ENCODE data around the gene PATL2. TPM values are rescaled to one million over a fixed set of nuclear protein-coding genes. Genes with fewer than 3 reads are reported as not detected.
"Not testable (repeated sequence)": the region's sequence is repeated elsewhere in the genome, so short reads cannot be mapped to it uniquely, and the experiment has no call there.

PATL2 gene
- total and polyA plus RNA-seq, 2 experiments from 2014 or later, result 0.33 to 0.49 TPM

DNA sequence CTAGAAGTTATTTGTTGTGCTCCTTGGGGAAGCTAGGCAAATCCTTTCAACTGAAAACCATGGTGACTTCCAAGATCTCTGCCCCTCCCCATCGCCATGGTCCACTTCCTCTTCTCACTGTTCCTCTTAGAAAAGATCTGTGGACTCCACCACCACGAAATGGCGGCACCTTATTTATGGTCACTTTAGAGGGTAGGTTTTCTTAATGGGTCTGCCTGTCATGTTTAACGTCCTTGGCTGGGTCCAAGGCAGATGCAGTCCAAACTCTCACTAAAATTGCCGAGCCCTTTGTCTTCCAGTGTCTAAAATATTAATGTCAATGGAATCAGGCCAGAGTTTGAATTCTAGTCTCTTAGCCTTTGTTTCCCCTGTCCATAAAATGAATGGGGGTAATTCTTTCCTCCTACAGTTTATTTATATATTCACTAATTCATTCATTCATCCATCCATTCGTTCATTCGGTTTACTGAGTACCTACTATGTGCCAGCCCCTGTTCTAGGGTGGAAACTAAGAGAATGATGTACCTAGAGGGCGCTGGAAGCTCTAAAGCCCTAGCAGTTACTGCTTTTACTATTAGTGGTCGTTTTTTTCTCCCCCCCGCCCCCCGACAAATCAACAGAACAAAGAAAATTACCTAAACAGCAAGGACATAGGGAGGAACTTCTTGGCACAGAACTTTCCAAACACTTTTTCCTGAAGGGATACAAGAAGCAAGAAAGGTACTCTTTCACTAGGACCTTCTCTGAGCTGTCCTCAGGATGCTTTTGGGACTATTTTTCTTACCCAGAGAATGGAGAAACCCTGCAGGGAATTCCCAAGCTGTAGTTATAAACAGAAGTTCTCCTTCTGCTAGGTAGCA, 657 bp downstream of the PATL2 start:
- Histone ChIP-seq H3K36me3 (peaks cover under 1% of the 10 kb centered on the region), H3K9me3 (ENCODE audit: low read depth) (no peaks in the 10 kb centered on the region), H3K4me1 (ENCODE audit: low read depth) (peaks cover 19% of the 10 kb centered on the region), H3K4me3 (peak overlapping the region; percentile 76), H3K27me3 (no peaks in the 10 kb centered on the region), H3K27ac (peak overlapping the region; percentile 84)
- DNase-seq (ENCODE audit: low read depth in 1 of 2, low spot score in 1 of 2), result peak in 1 of 2 donors; percentile 44
- TF ChIP-seq, protein P1, sequence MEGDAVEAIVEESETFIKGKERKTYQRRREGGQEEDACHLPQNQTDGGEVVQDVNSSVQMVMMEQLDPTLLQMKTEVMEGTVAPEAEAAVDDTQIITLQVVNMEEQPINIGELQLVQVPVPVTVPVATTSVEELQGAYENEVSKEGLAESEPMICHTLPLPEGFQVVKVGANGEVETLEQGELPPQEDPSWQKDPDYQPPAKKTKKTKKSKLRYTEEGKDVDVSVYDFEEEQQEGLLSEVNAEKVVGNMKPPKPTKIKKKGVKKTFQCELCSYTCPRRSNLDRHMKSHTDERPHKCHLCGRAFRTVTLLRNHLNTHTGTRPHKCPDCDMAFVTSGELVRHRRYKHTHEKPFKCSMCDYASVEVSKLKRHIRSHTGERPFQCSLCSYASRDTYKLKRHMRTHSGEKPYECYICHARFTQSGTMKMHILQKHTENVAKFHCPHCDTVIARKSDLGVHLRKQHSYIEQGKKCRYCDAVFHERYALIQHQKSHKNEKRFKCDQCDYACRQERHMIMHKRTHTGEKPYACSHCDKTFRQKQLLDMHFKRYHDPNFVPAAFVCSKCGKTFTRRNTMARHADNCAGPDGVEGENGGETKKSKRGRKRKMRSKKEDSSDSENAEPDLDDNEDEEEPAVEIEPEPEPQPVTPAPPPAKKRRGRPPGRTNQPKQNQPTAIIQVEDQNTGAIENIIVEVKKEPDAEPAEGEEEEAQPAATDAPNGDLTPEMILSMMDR (IDR thresholded peaks at IDR 0.05; ENCODE audit: low read depth, low read length), result peak; percentile 47

DNA sequence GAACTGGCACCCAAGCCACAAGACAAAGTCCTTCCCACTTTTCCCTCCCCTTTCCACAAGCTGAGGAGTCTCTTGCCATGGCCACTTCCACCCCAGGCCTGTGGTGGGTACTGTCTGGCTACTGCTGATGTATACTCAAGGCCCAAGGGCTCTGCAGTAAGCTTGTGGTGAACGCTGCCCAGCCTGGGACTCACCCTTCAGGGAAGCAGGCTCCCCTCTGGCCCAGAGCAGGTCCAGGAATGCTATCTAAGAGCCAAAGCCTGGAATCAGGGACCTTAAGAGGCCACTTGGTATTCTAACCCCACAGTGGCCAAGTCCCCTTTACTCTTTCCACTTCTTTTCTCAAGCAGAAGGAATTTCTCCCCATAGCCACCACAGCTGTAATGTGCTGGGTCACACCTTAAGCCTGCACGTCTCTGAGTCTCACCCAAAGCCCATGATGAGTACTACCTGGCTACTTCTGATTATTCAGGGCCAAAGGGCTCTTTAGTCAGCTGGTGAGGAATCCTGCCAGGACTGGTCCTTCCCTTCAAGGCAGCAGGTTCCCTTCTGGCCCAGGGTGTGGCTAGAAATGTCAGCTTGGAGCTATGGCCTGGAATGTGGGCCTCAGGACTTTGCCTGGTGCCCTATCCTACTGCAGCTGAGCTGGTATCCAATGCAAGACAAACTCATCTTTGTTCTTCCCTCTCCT, 4.0 kb downstream of the PATL2 start:
- DNase-seq (ENCODE audit: low read depth in 1 of 2, low spot score in 1 of 2), result no peak
- Histone ChIP-seq H3K36me3 (no peaks in the 10 kb centered on the region), H3K27me3 (no peaks in the 10 kb centered on the region), H3K9me3 (ENCODE audit: low read depth) (no peaks in the 10 kb centered on the region), H3K4me1 (ENCODE audit: low read depth) (peaks cover under 1% of the 10 kb centered on the region), H3K27ac (no peak overlapping the region), H3K4me3 (no peak overlapping the region)
- TF ChIP-seq, protein P1 (IDR thresholded peaks at IDR 0.05; ENCODE audit: low read depth, low read length), result no peak

DNA sequence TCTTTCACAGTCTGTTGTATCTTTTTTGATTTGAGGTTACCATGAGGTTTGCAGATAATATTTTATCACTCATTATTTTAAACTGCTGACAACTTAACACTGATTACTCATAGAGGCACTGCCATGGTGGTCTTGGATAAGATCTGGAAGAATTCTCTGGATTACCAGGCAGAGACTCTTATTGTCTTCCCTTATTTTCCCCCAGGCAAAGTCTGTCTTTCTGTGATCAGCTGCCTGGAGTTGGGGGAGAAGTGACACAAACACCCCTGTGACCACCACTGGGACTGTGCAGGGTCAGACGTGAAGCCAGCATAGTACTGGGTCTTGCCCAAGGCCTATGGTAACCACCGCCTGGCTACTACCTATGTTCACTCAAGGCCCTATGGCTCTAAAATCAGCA, 4.7 kb downstream of the PATL2 start:
- Histone ChIP-seq H3K27ac (no peak overlapping the region), H3K4me3 (no peak overlapping the region)
- TF ChIP-seq, protein P1 (IDR thresholded peaks at IDR 0.05; ENCODE audit: low read depth, low read length), result no peak

DNA sequence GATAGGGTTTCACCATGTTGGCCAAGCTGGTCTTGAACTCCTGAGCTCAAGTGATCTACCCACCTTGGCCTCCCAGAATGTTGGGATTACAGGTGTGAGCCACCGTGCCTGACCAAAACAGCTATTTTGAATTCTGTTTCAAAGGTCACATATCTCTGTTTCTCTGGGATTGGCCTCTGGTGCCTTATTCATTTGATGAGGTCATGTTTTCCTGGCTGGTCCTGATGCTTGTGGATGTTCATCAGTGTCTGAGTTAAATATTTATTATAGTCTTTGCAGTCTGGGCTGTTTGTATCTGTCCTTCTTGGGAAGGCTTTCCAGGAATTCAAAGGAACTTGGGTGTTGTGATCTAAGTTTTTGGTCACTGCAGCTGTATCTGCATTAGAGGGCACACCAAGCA, 5.1 kb downstream of the PATL2 start:
- H3K27ac ChIP-seq, result no peak overlapping the region
- TF ChIP-seq, protein P1 (IDR thresholded peaks at IDR 0.05; ENCODE audit: low read depth, low read length), result no peak
- H3K4me1 ChIP-seq (ENCODE audit: low read depth), result no peaks in the 10 kb centered on the region
- no peak overlapping the region for H3K4me3 ChIP-seq
- no peaks in the 10 kb centered on the region for H3K9me3 ChIP-seq (ENCODE audit: low read depth)
- no peak for DNase-seq (ENCODE audit: low read depth in 1 of 2, low spot score in 1 of 2)
- no peaks in the 10 kb centered on the region for H3K36me3 ChIP-seq
- no peaks in the 10 kb centered on the region for H3K27me3 ChIP-seq

More for the DNA sequence above, 4.7 kb downstream of the PATL2 start:
- H3K27me3 ChIP-seq, result no peaks in the 10 kb centered on the region
- no peaks in the 10 kb centered on the region for H3K9me3 ChIP-seq (ENCODE audit: low read depth)
- DNase-seq (ENCODE audit: low read depth in 1 of 2, low spot score in 1 of 2), result no peak
- no peaks in the 10 kb centered on the region for H3K36me3 ChIP-seq
- no peaks in the 10 kb centered on the region for H3K4me1 ChIP-seq (ENCODE audit: low read depth)

DNA sequence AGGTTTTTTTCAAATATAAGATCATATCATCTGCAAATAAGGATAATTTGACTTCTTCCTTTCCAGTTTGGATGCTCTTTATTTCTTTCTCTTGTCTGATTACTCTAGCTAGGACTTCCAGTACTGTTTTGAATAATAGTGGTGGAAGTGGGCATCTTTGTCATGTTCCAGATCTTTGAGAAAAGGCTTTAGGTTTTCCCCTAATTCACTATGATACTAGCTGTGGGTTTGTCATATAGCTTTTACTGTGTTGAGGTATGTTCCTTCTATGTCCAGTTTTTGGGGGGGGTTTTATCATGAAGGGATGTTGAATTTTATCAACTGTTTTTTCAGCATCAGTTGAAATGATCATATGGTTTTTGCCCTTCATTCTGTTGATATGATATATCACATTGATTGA, 10.4 kb downstream of the PATL2 start:
- DNase-seq (ENCODE audit: low read depth in 1 of 2, low spot score in 1 of 2); H3K27ac ChIP-seq: not testable (repeated sequence)

DNA sequence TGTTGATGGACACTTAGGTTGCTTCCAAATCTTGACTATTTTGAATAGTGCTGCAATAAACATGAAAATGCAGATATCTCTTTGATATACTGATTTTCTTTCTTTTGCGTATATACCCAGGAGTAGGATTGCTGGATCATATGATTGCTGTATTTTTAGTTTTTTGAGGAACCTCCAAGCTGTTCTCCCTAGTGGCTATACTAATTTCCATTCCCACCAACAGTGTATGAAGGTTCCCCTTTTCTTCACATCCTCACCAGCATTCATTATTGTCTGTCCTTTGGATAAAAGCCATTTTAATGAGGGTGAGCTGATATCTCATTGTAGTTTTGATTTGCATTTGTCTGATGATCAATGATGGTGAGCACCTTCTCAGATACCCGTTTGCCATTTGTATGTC, 12.5 kb downstream of the PATL2 start:
- Histone ChIP-seq H3K27ac (no peak overlapping the region), H3K36me3 (no peaks in the 10 kb centered on the region), H3K27me3 (no peaks in the 10 kb centered on the region), H3K9me3 (ENCODE audit: low read depth) (no peaks in the 10 kb centered on the region), H3K4me3 (no peak overlapping the region), H3K4me1 (ENCODE audit: low read depth) (no peaks in the 10 kb centered on the region)
- no peak for DNase-seq (ENCODE audit: low read depth in 1 of 2, low spot score in 1 of 2)
- TF ChIP-seq, protein P1 (IDR thresholded peaks at IDR 0.05; ENCODE audit: low read depth, low read length), result no peak

More for the DNA sequence above, 10.4 kb downstream of the PATL2 start:
- H3K4me1 ChIP-seq (ENCODE audit: low read depth); H3K4me3 ChIP-seq; H3K9me3 ChIP-seq (ENCODE audit: low read depth); H3K27me3 ChIP-seq; H3K36me3 ChIP-seq: not testable (repeated sequence)

Data from cardiac muscle cell (in vitro differentiated cells and primary cell).